ENCODE results near the gene HBG1. TPM values are rescaled to one million over a fixed set of nuclear protein-coding genes. Genes with fewer than 3 reads are reported as not detected.
A peak's percentile ranks its signal among the peaks of the same experiment; 100 is the strongest.

The HBG1 gene
- total and polyA plus RNA-seq, 10 of the 15 experiments (the other 5 are each of a cell fraction or from before 2014, with no cell fraction given), result 0.84 to 2.3 (median 1.9) TPM; not detected in 5

GRCh38 chr11:5235364-5236095, 14.1 kb downstream of the HBG1 start (continued):
- TF ChIP-seq E2F4 (IDR thresholded peaks at IDR 0.05; ENCODE audit: low read depth, low read length), result no peak

GRCh38 chr11:5234381-5234834, 15.2 kb downstream of the HBG1 start, which contains the start of gene HBD:
TSS of gene HBD (minus strand) at chr11:5234483. CDS start at chr11:5234433, 50 bp downstream.
- BruUV-seq (replicated peaks), result no TSS peak
- no peak within 1 kb of the TSS for H3K9ac ChIP-seq (ENCODE audit: control insufficient read depth, insufficient read depth, low read length)
- TF ChIP-seq ATF7 (IDR thresholded peaks at IDR 0.05; ENCODE audit: low read depth) (no peak), HDAC2 (IDR thresholded peaks at IDR 0.05) (no peak), BMI1 (IDR thresholded peaks at IDR 0.05; ENCODE audit: borderline replicate concordance) (no peak), EED (IDR thresholded peaks at IDR 0.05; ENCODE audit: low read depth) (no peak), STAT3 (IDR thresholded peaks at IDR 0.05; ENCODE audit: low read depth, low read length) (no peak), SMC3 (IDR thresholded peaks at IDR 0.05; ENCODE audit: borderline replicate concordance, low read length) (no peak), ZNF592 (IDR thresholded peaks at IDR 0.05) (no peak), RUNX3 (IDR thresholded peaks at IDR 0.05; ENCODE audit: low read length) (no peak), BCL3 (IDR thresholded peaks at IDR 0.05; ENCODE audit: borderline replicate concordance, insufficient read depth, low read depth, low read length, poor library complexity, severe bottlenecking) (no peak), DPF2 (IDR thresholded peaks at IDR 0.05) (no peak), ZNF24 (IDR thresholded peaks at IDR 0.05) (no peak)
- FAIRE-seq, result no peak
- no peaks in the 10 kb centered on the region; the same call in 1 of the 2 replicates for H3K4me1 ChIP-seq (ENCODE audit: control insufficient read depth, insufficient read depth, low read length)
- no peaks in the 10 kb centered on the region for H3K27me3 ChIP-seq (replicated peaks in 1 of 2; ENCODE audit: control insufficient read depth in 2 of 2, insufficient read depth in 2 of 2, low read length in 1 of 2)
- in situ Hi-C loops (cut with MboI), result no loop called here
- no peak within 1 kb of the TSS for H3K27ac ChIP-seq (ENCODE audit: control insufficient read depth, insufficient read depth)
- ChIA-PET CTCF (no interaction called here), POLR2A (no interaction called here), SMC1A (ENCODE audit: uncharacterized antibody, unreplicated experiment) (no interaction called here), RAD21 (ENCODE audit: unreplicated experiment) (no interaction called here)
- peak; percentile 46 for ATAC-seq
- H3K4me3 ChIP-seq, result no peak within 1 kb of the TSS
- H3K4me2 ChIP-seq (ENCODE audit: control insufficient read depth, insufficient read depth), result peak within 1 kb of the TSS; percentile 9; the same call in 1 of the 2 replicates
- H3K36me3 ChIP-seq (ENCODE audit: control insufficient read depth in 2 of 2, insufficient read depth in 2 of 2, low read length in 1 of 2), result no peaks in the 10 kb centered on the region
- DNase-seq (ENCODE audit: low read depth, low spot score), result no peak
- H4K20me1 ChIP-seq (ENCODE audit: control insufficient read depth, insufficient read depth), result no peaks in the 10 kb centered on the region
- no peak within 1 kb of the TSS for H2AFZ ChIP-seq (ENCODE audit: control insufficient read depth, low read depth, low read length)
- intact Hi-C loops (cut with micrococcal nuclease; ENCODE audit: unreplicated experiment), result no loop called here
- H3K9me3 ChIP-seq (replicated peaks; ENCODE audit: control insufficient read depth, insufficient read depth, low read length), result no peaks in the 10 kb centered on the region
- no peaks in the 10 kb centered on the region for H3K79me2 ChIP-seq (ENCODE audit: control insufficient read depth, insufficient read depth, low read length)
- WGBS (ENCODE audit: insufficient coverage, insufficient replicate concordance, low lambda C conversion rate, missing lambda C conversion rate), result 0% methylated on average over 2 of the region's 2 CpGs

All from GM12878 (cell line).